NCI-H526 (cell line): ENCODE data around the gene PTGIS.
"Not testable (repeated sequence)": the region's sequence is repeated elsewhere in the genome, so short reads cannot be mapped to it uniquely, and the experiment has no call there.

ENCODE experiments used
- DNase-seq, 2 experiments: peaks; one replicate each; lab custom pipeline; 2025; lab: John Stamatoyannopoulos, UW

The PTGIS gene

GRCh38 chr20:49579874-49580812 is 12.2 kb upstream of the PTGIS start:
- no peak for DNase-seq

GRCh38 chr20:49579195-49579594 is 11.3 kb upstream of the PTGIS start:
- no peak for DNase-seq

- no peak for DNase-seq
Measured at GRCh38 chr20:49578436-49578835, 10.5 kb upstream of the PTGIS start.

GRCh38 chr20:49575551-49576060 is 7.7 kb upstream of the PTGIS start:
- no peak for DNase-seq

DNA sequence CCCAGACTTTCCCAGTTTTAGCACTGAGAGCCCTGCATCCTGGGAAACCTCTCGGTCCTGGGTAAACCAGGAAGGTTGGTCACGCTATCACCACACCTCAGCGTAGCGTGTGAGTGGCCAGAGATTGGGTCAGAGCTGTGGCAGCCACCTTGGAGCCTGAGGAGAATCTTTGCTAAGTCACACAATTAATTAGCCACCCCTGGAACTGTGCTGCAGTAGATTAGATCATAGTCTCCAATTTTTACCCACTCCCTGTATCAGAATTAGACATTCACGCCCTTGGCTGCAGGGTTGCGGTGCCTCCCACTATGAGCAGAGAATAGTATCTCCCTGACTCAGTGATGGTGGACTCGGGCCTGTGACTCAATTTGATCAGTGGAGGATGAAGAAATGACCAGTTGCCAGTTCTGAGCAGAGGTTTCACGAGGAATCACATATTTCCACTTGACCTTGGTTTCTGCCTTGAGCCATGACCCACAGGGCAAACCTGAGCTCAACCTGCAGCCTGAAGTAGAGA is 6.0 kb upstream of the PTGIS start:
- DNase-seq: no peak

- no peak for DNase-seq
Measured at GRCh38 chr20:49572857-49573256, 4.9 kb upstream of the PTGIS start.

GRCh38 chr20:49571553-49571835 is 3.6 kb upstream of the PTGIS start:
- DNase-seq: no peak

DNA sequence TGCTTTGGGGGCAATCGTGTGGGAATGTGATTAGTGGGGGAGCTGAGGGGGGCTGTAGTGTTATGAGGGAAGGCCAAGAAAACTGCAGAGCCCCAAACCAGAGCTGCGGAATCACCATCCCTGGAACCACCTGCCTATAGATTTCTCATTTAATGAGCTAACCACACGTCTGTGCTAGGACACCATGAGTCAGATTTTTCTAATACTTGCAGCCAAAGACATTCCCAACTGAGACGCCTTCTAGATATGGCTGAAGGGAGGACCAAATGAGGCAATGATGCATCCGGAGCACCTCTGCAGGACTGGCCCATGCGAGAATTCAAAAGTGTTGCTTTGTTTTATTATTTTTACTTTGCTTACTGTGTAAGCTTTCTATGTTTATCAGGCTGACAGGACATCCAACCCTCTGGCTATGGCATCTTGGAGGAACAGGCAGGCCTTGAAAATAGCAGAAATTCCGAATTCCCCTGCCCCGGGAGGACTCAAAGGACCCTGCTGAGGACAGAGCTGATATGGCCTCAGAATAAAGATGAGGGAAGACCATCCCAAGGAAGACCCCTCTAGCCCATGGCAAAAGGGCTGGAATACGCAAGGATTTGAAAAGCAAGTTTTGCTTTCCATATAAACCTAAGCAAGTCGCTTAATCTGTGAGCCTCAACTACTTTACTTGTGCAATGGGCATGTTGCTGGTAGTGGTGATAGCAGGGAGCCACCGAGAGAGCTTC is 3.1 kb upstream of the PTGIS start:
- DNase-seq: no peak

DNA sequence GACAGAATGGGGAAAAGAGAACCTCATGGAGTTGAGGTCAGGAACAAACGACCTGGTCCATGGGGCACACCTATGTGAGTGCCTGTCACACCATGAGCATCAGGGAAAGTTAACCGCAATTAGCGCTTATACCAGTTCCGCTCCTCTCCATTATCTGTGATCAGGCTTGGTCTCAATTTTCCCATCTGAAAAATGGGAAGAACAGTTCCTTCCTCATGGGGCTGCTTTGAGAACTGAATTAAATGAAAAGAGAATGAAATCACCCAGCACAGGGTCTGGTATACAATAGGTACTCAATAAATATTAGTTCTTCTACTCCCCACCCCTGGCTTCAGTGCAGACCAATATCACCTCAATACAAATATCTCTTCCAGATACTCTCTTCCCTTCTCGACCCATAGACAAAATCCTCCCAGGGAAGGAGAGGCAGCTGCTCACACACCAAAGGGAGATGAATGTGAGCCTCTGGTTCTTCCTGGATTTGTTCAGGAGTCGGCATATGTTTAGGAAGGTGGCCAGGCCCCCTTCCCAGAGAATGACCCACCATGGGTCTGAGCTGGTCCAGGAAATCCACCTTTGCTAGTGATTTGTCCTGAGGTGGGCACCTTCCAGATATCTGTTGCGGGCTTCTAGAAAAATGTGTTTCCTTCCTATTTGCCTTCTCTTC is 2.4 kb upstream of the PTGIS start:
- no peak for DNase-seq

DNA sequence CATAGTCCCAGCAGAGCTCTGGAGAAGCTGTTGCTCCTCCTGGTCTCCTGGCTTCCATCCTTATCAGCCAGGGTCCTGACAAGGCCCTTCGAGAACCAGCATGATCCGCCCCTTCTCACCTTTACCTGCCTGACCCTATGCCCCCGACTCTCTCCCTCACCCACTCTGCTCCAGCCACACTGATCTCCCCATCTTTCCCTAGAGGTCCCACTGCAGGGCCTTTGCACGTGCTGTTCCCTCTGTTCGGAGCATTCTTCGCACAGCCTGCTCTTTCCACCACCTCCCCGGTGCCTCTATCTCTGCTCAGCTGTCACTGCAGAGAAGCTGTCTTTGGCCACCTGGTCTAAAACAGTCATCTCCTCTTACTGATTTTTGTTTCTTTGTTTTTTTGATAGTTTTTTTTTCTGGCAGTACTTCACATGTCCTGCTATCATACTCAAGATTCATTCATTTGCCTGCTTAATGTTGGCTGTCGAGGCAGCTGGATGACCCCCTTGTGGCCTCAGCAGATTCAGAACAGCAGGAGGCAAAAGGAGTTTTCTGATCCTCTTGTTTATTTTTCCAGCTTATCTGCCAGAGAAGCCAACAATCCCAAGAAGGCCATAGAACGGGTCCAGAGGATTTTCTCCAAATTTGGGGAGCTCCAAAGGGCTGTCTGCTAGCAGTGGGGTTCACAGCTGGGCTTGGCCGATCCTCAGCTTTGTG is 1.6 kb upstream of the PTGIS start:
- DNase-seq: no peak

DNA sequence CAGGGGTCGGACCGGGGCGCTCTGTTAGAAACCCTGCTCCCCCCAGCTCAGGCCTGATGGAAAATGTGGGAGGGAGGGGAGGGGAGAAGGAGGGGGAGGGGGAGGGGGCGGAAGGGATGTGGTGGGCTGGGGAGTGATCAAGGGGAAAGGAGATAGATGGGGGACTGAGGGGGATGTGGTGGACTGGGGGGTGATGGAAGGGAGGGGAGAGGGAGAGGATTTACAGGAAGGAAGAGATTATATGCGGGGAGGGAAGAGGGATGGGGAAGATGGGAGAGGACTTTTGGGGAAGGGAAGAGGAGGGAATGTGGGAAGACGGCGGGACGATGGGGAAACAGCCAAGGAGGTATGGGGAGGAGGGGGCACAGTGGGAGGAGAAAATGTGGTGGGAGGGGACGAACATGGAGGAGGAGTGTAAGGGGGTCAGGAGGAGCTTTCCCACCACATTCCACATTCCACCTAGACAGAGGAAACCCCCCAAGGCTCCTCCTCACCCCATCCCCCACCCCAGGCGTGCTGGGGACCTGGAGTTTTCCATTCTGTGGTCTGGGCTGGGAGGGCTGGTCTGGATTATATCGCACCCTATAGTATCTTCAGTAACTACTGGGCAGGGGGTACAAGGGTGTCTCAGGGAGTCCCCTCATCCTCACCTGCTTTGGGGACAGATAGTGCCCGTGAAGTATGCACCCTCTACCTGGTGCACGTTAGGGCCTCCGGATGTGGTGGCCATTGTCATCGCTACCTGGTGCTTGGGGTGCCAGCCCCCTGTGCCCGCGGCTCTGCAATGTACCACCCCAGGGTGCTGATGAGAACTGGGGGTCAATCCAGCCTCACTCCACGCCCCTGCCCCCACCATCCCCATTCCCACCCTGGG is 578 bp upstream of the PTGIS start:
- no peak for DNase-seq

- DNase-seq: no peak
Measured at GRCh38 chr20:49566401-49567364, 1.3 kb downstream of the PTGIS start.

DNA sequence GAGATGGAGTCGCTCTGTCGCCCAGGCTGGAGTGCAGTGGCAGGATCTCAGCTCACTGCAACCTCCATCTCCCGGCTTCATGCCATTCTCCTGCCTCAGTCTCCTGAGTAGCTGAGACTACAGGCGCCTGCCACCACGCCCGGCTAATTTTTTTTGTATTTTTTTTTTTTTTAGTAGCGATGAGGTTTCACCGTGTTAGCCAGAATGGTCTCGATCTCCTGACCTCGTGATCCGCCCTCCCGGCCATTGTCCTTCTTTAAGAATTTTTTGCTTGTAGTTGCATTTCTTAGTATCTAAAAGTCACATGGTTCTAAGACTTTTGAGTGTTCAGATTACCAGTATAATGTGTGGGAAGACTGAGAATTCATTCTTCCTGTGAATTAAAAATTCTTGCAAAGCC is 2.9 kb downstream of the PTGIS start:
- DNase-seq: not testable (repeated sequence)

DNA sequence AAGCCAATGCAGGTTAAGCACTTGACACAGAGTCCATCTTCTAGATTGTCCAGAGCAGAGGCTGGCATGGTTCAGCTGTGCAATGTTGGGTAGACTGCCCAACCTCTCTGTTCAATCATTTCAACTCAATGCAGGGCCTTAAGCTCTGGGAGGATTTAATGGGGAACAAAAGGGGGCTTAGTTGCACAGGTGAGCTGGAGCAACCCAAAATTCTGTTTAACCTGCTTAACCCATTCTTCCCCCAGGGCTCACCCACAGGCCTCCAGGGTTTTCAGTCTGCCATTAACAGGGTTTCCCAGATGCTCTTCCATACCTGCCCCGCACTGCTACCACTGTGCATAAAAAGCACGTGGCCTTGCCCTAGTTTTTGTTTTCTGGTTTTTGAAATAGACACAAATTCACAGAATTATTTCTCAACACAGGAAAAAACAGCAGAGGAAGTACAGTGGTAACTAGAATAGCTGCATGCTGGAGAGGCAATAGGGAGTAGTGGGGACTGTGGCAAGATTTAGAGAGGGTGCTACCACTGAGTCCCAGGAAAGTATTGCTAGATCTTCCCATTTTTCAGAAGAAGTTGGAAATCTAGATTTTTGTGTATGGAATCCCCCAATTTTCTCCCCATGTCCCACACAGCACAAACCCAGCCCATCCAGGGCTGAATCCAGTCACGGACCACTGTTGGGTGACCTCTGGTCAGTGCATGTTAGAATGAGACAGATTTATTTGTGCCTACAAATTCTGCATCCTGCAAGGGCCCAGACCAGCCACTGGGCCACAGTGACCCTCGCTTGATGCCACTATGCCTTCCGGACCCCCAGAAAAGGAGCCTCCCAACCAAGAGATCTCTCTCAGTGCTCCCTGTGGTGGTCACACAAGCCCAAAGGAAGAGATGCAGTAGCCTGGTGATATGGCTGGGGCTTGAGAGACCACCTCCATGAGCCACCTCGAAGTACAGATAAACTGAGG is 4.6 kb downstream of the PTGIS start:
- no peak for DNase-seq

- no peak for DNase-seq
Measured at GRCh38 chr20:49562311-49563014, 5.5 kb downstream of the PTGIS start.

DNA sequence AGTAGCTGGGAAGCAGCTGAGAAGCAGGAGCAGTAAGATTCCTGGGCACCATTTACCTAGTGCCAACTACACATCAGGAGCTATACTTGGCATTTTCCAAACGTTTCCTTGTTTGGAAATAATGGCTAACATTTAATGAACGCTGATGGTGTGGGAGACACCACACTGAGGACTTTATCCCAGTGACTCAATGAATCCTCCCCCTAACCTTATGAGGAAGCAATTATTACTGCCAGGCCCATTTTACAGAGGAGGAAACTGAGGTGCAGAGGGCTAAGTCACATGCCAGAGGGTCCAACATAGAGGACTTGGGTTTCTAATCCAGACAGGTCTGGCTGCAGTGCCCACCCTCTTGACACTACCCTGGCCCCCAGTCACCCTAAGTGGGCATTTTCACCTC is 6.1 kb downstream of the PTGIS start:
- no peak for DNase-seq

GRCh38 chr20:49561256-49561655 is 6.7 kb downstream of the PTGIS start:
- DNase-seq: no peak

GRCh38 chr20:49560646-49561045 is 7.3 kb downstream of the PTGIS start:
- no peak for DNase-seq
